Neural cell (in vitro differentiated cells): ENCODE data around the gene ZNF821.

Experiments used
- CTCF ChIP-seq: fragments of 450-650 bp; IDR thresholded peaks from 2 replicates; pipeline ENCODE4 v1.5.1; 2014; ENCODE audit warnings: antibody characterized with exemption, mild to moderate bottlenecking, moderate library complexity; ENCODE audit not compliant: poor library complexity, severe bottlenecking
- EP300 ChIP-seq: fragments of 450-650 bp; conservative IDR thresholded peaks from 2 replicates; pipeline ENCODE4 v1.6.1; 2014; ENCODE audit warnings: antibody characterized with exemption, mild to moderate bottlenecking, moderate library complexity; ENCODE audit not compliant: poor library complexity, severe bottlenecking
- EZH2 ChIP-seq: fragments of 200-600, 300-800 bp; shearing (Covaris generic), sonication (generic); IDR thresholded peaks from 2 replicates; pipeline ENCODE4 v1.6.1; 2014; ENCODE audit warnings: antibody characterized with exemption, low read length, borderline replicate concordance, mild to moderate bottlenecking; ENCODE audit not compliant: insufficient read depth, poor library complexity, severe bottlenecking
- MXI1 ChIP-seq: fragments of 450-650 bp; conservative IDR thresholded peaks from 2 replicates; pipeline ENCODE4 v1.6.1; 2014; ENCODE audit warnings: antibody characterized with exemption, mild to moderate bottlenecking; ENCODE audit not compliant: poor library complexity, severe bottlenecking
- POLR2AphosphoS5 ChIP-seq: IDR thresholded peaks from 2 replicates; pipeline ENCODE4 v1.6.1; 2012
- REST ChIP-seq: IDR thresholded peaks from 2 replicates; pipeline ENCODE4 v1.6.1; 2012; ENCODE audit warnings: borderline replicate concordance
- SMC3 ChIP-seq: fragments of 450-650 bp; conservative IDR thresholded peaks from 2 replicates; pipeline ENCODE4 v1.6.1; 2014; ENCODE audit warnings: antibody characterized with exemption, mild to moderate bottlenecking, moderate library complexity; ENCODE audit not compliant: poor library complexity
- TAF1 ChIP-seq: IDR thresholded peaks from 2 replicates; pipeline ENCODE4 v1.6.1; 2012; ENCODE audit warnings: low read depth

GRCh38 chr16:71867939-71868338, 16.0 kb downstream of the ZNF821 start:
- TF ChIP-seq CTCF (no peak), EP300 (no peak), EZH2 (no peak), POLR2AphosphoS5 (no peak), SMC3 (no peak), MXI1 (no peak), REST (no peak), TAF1 (no peak)
